AG04449 (cell line): ENCODE measurements around the gene MED1.
A peak's percentile ranks its signal among the peaks of the same experiment; 100 is the strongest.
"Not testable (repeated sequence)": the region's sequence is repeated elsewhere in the genome, so short reads cannot be mapped to it uniquely, and the experiment has no call there.

ENCODE experiments used
- CTCF ChIA-PET: fragments of 350-600 bp; formaldehyde crosslinking; extraction: SDS; loops from one replicate; lab custom pipeline; 2021; ENCODE audit warnings: antibody characterized with exemption; lab: Yijun Ruan, JAX
- POLR2A ChIA-PET: fragments of 400-600, 350-600 bp; formaldehyde crosslinking; extraction: SDS; loops from one replicate; lab custom pipeline; 2020; ENCODE audit warnings: antibody characterized with exemption, inconsistent platforms; lab: Yijun Ruan, JAX
- DNase-seq: peaks from one replicate; pipeline ENCODE4 v3.0.0-alpha.2; 2010; ENCODE audit warnings: low read depth, low spot score
- H3K4me3 ChIP-seq: 2 replicates; pipeline ENCODE4 v1.5.1; 2011; ENCODE audit warnings: low read depth, mild to moderate bottlenecking, control low read depth, low read length
- TF ChIP-seq, protein P1 (sequence below): IDR thresholded peaks from one replicate; pipeline ENCODE4 v1.5.1; 2011; ENCODE audit warnings: mild to moderate bottlenecking, moderate library complexity, low read length, control low read depth, inconsistent platforms; ENCODE audit not compliant: insufficient read depth; ENCODE audit errors: missing control alignments

Gene MED1

GRCh38 chr17:39450847-39451581 lies at the start of gene MED1:
Gene MED1 (minus strand): TSS chr17:39451263. CDS start chr17:39451062, 201 bp downstream.
- ChIA-PET POLR2A (interaction anchor here (0.7 to 4.6 kb wide), 4 partner anchors 11 to 893 kb away, joined by 3 to 43 read pairs (median 3); partner anchors contain the start of gene CDK12), CTCF (interaction anchor here (0.7 to 1.5 kb wide), 3 partner anchors 11 to 180 kb away, joined by 3 to 10 read pairs (median 5); partner anchors contain the start of gene CDK12)
- peak within 1 kb of the TSS; percentile 98 for H3K4me3 ChIP-seq
- DNase-seq: peak; percentile 84
- TF ChIP-seq, protein P1, sequence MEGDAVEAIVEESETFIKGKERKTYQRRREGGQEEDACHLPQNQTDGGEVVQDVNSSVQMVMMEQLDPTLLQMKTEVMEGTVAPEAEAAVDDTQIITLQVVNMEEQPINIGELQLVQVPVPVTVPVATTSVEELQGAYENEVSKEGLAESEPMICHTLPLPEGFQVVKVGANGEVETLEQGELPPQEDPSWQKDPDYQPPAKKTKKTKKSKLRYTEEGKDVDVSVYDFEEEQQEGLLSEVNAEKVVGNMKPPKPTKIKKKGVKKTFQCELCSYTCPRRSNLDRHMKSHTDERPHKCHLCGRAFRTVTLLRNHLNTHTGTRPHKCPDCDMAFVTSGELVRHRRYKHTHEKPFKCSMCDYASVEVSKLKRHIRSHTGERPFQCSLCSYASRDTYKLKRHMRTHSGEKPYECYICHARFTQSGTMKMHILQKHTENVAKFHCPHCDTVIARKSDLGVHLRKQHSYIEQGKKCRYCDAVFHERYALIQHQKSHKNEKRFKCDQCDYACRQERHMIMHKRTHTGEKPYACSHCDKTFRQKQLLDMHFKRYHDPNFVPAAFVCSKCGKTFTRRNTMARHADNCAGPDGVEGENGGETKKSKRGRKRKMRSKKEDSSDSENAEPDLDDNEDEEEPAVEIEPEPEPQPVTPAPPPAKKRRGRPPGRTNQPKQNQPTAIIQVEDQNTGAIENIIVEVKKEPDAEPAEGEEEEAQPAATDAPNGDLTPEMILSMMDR: no peak

DNA sequence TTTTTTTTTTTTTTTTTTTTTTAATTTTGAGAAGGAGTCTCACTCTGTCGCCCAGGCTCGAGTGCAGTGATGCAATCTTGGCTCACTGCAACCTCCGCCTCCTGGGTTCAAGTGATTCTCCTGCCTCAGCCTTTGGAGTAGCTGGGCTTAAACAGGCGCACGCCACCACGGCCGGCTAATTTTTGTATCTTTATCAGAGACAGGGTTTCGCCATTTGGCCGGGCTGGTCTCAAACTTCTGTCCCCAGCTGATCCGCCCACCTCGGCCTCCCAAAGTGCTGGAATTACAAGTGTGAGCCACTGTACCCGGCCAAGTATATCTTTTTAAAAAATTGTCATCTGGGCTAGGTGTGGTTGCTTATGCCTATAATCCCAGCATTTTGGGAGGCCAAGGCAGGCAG lies 45.9 kb upstream of the MED1 start:
- DNase-seq, H3K4me3 ChIP-seq, POLR2A ChIA-PET: not testable (repeated sequence)
- CTCF ChIA-PET: interaction anchor here (0.7 to 1.1 kb wide), 2 partner anchors 13 to 31 kb away, joined by 3 read pairs; no protein-coding TSS in a partner anchor

- ChIA-PET POLR2A (interaction anchor here (1.0 to 1.4 kb wide), 2 partner anchors 26 to 27 kb away, joined by 3 read pairs; no protein-coding TSS in a partner anchor), CTCF (interaction anchor here (1.0 to 1.9 kb wide), 6 partner anchors 9 to 147 kb away, joined by 3 to 4 read pairs (median 4); no protein-coding TSS in a partner anchor)
Measured at GRCh38 chr17:39487946-39488345, 36.9 kb upstream of the MED1 start.

GRCh38 chr17:39487490-39487889 lies 36.4 kb upstream of the MED1 start:
- DNase-seq, H3K4me3 ChIP-seq: not testable (repeated sequence)
- CTCF ChIA-PET: interaction anchor here (1.9 kb wide), 1 partner anchor 13 kb away, joined by 4 read pairs; no protein-coding TSS in a partner anchor
- POLR2A ChIA-PET: interaction anchor here (1.0 to 1.4 kb wide), 2 partner anchors 25 to 27 kb away, joined by 3 read pairs; no protein-coding TSS in a partner anchor

More at GRCh38 chr17:39487946-39488345, 36.9 kb upstream of the MED1 start:
- TF ChIP-seq, protein P1: no peak
- DNase-seq: no peak
- H3K4me3 ChIP-seq: no peak overlapping the region

DNA sequence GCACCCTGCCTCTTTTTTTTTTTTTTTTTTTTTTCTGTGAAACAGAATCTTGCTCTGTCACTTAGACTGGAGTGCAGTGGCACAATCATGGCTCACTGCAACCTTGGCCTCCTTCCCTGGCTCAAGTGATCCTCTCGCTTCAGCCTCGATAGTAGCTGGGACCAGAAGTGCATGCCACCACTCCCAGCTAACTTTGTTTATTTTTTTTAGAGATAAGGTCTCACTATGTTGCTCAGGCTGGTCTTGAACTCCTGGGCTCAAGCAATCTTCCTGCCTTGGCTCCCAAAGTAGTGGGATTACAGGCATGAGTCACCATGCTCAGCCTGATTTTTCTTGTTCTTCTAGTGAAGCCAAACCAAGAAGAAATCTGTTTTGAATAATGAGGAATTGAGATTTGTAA lies 35.2 kb upstream of the MED1 start:
- TF ChIP-seq, protein P1: no peak
- ChIA-PET POLR2A (interaction anchor here (0.6 to 1.5 kb wide), 4 partner anchors 9 to 222 kb away, joined by 3 to 11 read pairs (median 4); partner anchors contain the start of gene CDK12), CTCF (interaction anchor here (0.7 to 1.3 kb wide), 3 partner anchors 13 to 137 kb away, joined by 3 to 5 read pairs (median 5); partner anchors contain the start of gene CDK12)
- DNase-seq: no peak
- H3K4me3 ChIP-seq: no peak overlapping the region

DNA sequence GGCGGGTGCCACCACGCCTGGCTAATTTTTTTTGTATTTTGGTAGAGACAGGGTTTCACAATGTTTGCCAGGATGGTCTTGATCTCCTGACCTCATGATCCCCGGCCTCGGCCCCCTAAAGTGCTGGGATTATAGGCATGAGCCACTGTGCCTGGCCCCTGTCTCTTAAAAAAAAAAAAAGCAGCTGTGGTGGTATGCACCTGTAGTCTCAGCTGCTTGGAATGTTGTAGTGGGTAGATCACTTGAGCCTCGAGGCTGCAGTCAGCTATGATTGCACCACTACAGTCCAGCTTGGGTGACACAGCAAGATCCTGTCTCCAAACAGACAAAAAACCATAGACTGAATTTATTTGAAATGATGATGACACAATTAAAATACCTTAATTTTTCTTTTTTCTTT lies 34.5 kb upstream of the MED1 start:
- ChIA-PET CTCF (interaction anchor here (0.6 to 1.3 kb wide), 4 partner anchors 12 to 138 kb away, joined by 3 to 5 read pairs (median 4); partner anchors contain the start of gene CDK12), POLR2A (interaction anchor here (0.6 to 1.5 kb wide), 6 partner anchors 8 to 286 kb away, joined by 3 to 11 read pairs (median 3); partner anchors contain the start of genes CDK12 and RPL19)
- TF ChIP-seq, protein P1: no peak
- no peak overlapping the region for H3K4me3 ChIP-seq
- DNase-seq: peak; percentile 89

DNA sequence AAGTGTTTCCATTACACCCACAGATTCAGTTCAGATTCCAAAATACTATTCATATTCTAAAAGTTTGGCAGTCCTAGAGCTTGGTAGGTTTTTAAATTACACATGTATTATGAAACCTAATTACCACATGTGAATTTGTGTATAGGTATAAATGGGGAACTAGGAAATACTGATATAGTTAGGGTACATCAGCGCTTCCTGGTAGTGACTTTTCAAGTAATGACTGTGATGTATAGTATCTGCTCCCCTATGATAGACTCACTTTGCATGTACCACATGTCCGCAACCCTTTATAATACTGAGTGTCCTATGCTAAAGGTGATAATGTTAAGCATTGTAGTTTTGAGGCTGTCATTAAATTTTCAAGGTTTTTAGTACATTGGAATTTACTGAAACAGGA lies 33.1 kb upstream of the MED1 start:
- TF ChIP-seq, protein P1: no peak
- no peak overlapping the region for H3K4me3 ChIP-seq
- POLR2A ChIA-PET: interaction anchor here (0.7 kb wide), 1 partner anchor 496 kb away, joined by 3 read pairs; no protein-coding TSS in a partner anchor
- DNase-seq: no peak
- CTCF ChIA-PET: interaction anchor here (0.8 kb wide), 1 partner anchor 13 kb away, joined by 3 read pairs; no protein-coding TSS in a partner anchor
